Measurements from ENCODE around the gene JMY.

DNA sequence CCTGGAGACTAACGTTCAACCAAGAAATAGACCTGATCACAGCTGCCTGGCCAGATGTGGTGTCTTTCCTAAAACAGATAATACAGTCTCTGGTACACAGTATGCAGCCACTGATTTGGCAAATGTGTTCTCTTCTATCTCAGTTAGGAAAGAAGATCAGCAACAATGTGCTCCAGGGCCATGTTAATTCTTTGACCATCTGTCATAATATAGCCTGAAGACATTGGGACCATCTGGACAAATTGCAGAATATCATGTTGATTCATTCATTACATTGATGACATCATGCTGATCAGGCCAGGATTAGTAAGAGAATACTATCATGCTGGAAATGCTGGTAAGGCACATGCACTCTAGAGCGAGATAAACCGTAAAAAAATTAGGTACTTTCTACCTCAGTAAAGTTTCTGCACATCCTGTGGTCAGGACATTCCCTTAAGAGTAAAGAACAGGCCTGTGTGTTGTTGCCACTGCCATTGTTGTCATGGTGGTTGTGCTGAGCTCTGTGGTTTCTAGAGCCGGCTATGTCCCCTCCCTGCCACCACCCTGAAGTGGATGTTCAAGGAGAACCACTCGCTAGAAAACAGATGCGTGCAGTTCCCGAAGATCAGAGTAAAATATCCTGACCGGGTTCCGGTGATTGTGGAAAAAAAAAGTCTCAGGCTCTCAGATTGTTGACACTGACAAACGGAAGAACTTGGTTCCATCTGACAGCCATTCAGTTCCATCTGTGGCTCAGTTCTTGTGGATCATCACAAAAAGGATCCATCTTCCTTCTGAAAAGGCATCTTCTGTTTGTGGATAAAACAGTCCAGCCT lies 6.4 kb upstream of the JMY start:
- TF ChIP-seq, protein P1, sequence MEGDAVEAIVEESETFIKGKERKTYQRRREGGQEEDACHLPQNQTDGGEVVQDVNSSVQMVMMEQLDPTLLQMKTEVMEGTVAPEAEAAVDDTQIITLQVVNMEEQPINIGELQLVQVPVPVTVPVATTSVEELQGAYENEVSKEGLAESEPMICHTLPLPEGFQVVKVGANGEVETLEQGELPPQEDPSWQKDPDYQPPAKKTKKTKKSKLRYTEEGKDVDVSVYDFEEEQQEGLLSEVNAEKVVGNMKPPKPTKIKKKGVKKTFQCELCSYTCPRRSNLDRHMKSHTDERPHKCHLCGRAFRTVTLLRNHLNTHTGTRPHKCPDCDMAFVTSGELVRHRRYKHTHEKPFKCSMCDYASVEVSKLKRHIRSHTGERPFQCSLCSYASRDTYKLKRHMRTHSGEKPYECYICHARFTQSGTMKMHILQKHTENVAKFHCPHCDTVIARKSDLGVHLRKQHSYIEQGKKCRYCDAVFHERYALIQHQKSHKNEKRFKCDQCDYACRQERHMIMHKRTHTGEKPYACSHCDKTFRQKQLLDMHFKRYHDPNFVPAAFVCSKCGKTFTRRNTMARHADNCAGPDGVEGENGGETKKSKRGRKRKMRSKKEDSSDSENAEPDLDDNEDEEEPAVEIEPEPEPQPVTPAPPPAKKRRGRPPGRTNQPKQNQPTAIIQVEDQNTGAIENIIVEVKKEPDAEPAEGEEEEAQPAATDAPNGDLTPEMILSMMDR (IDR thresholded peaks at IDR 0.05), result no peak
- TF ChIP-seq POLR2AphosphoS5 (IDR thresholded peaks at IDR 0.05; ENCODE audit: insufficient read depth in 1 of 2, low read depth in 1 of 2), result no peak
